Large intestine (tissue), 3 donors: ENCODE data around the gene RBM33. TPM values are rescaled to one million over a fixed set of nuclear protein-coding genes. Genes with fewer than 3 reads are reported as not detected.
"Not testable (repeated sequence)": the region's sequence is repeated elsewhere in the genome, so short reads cannot be mapped to it uniquely, and the experiment has no call there.

Experiments
- DNase-seq, 2 donors: peaks; one replicate each; pipeline versions ENCODE4 v3.0.0 to v3.0.0-alpha.2; 2013
- H3K27ac ChIP-seq: one replicate; pipeline ENCODE4 v1.5.1; 2013; ENCODE audit warnings: low read length
- H3K27me3 ChIP-seq: 2 replicates; pipeline ENCODE4 v1.6.1; 2013; ENCODE audit warnings: low read length; ENCODE audit not compliant: control insufficient read depth, insufficient read depth
- H3K36me3 ChIP-seq: 2 replicates; pipeline ENCODE4 v1.6.1; 2013; ENCODE audit warnings: low read length; ENCODE audit not compliant: control insufficient read depth, insufficient read depth
- H3K4me1 ChIP-seq: one replicate; pipeline ENCODE4 v1.6.1; 2013; ENCODE audit warnings: low read length; ENCODE audit not compliant: control insufficient read depth, insufficient read depth
- H3K4me3 ChIP-seq: one replicate; pipeline ENCODE4 v1.5.1; 2013; ENCODE audit warnings: low read length
- H3K9me3 ChIP-seq: one replicate; pipeline ENCODE4 v1.6.1; 2013; ENCODE audit warnings: mild to moderate bottlenecking, low read depth, low read length, moderate library complexity; ENCODE audit not compliant: control insufficient read depth
- WGBS: methylation state at CpG from one replicate; pipeline ENCODE4 v1.1.5; 2013; ENCODE audit warnings: low lambda C conversion rate; ENCODE audit not compliant: insufficient coverage; 5-methylcytosine and 5-hydroxymethylcytosine counted together
- polyA plus RNA-seq: library from polyadenylated mRNA; unstranded; fragments of 120-200 nt; gene quantifications from one replicate; pipeline ENCODE4 v1.2.1, GENCODE V29; 2013

RBM33 gene
- polyA plus RNA-seq, 1 donor: 42.8 TPM

- no peaks in the 10 kb centered on the region for H3K27me3 ChIP-seq
- WGBS: no CpG with 5 or more reads among the region's 8 CpGs
These were observed 39.9 kb upstream of the RBM33 start for GRCh38 chr7:155604504-155604997.

GRCh38 chr7:155609185-155609584 is 35.3 kb upstream of the RBM33 start:
- Histone ChIP-seq H3K36me3 (no peaks in the 10 kb centered on the region), H3K4me3 (no peak overlapping the region), H3K9me3 (no peaks in the 10 kb centered on the region), H3K27me3 (no peaks in the 10 kb centered on the region), H3K4me1 (no peaks in the 10 kb centered on the region), H3K27ac (no peak overlapping the region)
- DNase-seq: no peak
- WGBS: 100% methylated on average over 2 of the region's 12 CpGs

More at GRCh38 chr7:155604504-155604997, 39.9 kb upstream of the RBM33 start:
- Histone ChIP-seq H3K27ac (no peak overlapping the region), H3K4me3 (no peak overlapping the region), H3K4me1 (no peaks in the 10 kb centered on the region), H3K9me3 (no peaks in the 10 kb centered on the region), H3K36me3 (no peaks in the 10 kb centered on the region)
- DNase-seq: no peak

DNA sequence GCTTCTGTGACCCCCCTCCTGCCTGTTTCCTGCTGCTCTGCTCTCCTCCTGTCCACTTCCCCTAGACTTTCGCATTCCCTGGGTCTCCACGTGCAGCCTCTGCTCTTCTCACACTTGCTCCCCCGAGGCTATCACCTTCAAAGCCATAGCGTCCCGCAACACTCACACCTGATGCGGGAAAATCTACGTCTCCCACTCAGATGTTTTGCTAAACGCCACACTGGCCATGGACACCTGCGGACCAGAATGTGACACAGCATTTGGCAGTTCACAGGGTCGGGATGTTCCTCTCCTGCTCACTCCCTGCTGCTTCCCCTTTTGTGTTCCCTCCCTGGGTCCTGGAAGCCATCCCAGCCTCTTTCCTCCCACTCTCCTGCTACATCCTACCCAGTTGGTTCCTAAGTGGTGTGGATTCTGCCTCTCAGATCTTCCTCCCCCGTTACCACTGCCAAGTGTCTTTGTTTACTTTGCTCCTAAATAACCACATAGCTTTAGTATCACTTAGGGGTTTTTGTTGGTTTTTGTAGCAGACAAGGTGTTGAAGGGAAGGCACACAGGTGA is 33.7 kb upstream of the RBM33 start:
- no peaks in the 10 kb centered on the region for H3K36me3 ChIP-seq
- no peaks in the 10 kb centered on the region for H3K4me1 ChIP-seq
- 20% methylated on average over 1 of the region's 11 CpGs for WGBS

DNA sequence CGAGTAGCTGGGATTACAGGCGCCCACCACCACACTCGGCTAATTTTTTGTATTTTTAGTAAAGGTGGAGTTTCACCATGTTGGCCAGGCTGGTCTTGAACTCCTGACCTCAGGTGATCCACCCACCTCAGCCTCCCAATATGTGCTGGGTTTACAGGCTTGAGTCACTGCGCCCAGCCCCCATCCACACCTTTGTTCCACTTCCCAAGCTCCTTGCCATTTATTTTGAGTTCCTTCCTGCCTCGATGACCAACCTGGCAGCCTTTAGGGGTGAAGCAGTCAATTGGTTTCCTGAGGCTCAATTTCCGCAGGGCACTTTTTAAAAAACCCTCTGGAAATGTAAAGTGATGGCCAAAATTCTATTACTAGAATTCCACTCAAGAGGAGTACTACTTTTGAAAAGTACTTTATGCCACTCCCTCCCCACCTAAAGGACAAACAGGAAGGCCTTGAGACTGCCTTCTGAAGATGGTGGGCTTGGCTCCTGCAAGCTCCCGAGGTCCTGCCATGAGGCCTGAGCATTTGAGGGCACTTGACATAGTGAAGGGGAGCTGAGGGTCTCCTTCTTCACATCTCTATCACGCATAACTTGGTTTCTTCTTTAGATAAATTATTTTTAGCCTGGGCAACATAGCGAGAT is 32.5 kb upstream of the RBM33 start:
- no peaks in the 10 kb centered on the region for H3K36me3 ChIP-seq
- H3K4me3 ChIP-seq: no peak overlapping the region
- no peaks in the 10 kb centered on the region for H3K4me1 ChIP-seq
- H3K27ac ChIP-seq: no peak overlapping the region
- no peaks in the 10 kb centered on the region for H3K9me3 ChIP-seq
- DNase-seq: no peak
- no peaks in the 10 kb centered on the region for H3K27me3 ChIP-seq
- no CpG with 5 or more reads among the region's 9 CpGs for WGBS

More for the DNA sequence above, 33.7 kb upstream of the RBM33 start:
- no peak overlapping the region for H3K4me3 ChIP-seq
- no peak overlapping the region for H3K27ac ChIP-seq
- DNase-seq: no peak
- H3K27me3 ChIP-seq: no peaks in the 10 kb centered on the region
- no peaks in the 10 kb centered on the region for H3K9me3 ChIP-seq

DNA sequence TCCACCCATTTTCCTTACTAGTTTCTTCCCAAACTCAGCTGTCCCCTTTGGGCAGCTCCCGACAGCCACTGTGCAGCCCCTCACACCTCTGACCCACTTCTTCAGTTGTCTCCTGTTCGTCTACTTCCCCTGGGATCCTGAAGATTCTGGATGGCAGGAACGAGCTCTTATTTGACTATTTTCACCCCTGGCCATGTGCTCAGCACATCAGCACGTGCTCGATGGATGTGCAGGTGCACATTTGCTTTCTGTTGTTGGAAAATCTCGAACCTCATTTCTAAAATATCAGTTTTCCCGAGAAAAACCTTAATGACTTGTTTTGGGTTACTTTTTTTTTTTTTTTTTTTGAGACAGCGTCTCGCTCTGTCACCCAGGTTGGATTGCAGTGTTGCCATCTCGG is 31.8 kb upstream of the RBM33 start:
- H3K27ac ChIP-seq: no peak overlapping the region
- no peaks in the 10 kb centered on the region for H3K27me3 ChIP-seq
- 100% methylated on average over 4 of the region's 10 CpGs for WGBS
- no peaks in the 10 kb centered on the region for H3K9me3 ChIP-seq
- H3K36me3 ChIP-seq: no peaks in the 10 kb centered on the region
- H3K4me3 ChIP-seq: no peak overlapping the region
- no peak for DNase-seq
- H3K4me1 ChIP-seq: no peaks in the 10 kb centered on the region

DNA sequence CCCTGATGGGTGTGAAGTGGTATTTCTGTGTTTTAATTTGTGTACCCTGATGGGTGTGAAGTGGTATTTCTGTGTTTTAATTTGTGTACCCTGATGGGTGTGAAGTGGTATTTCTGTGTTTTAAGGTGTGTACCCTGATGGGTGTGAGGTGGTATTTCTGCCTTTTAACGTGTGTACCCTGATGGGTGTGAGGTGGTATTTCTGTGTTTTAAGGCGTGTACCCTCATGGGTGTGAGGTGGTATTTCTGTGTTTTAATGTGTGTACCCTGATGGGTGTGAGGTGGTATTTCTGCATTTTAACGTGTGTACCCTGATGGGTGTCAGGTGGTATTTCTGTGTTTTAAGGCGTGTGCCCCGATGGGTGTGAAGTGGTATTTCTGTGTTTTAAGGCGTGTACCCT is 29.4 kb upstream of the RBM33 start:
- H3K27me3 ChIP-seq, H3K4me3 ChIP-seq, H3K9me3 ChIP-seq, H3K27ac ChIP-seq, DNase-seq, H3K36me3 ChIP-seq: not testable (repeated sequence)
- peaks cover 15% of the 10 kb centered on the region for H3K4me1 ChIP-seq
- no CpG with 5 or more reads among the region's 6 CpGs for WGBS

- no peaks in the 10 kb centered on the region for H3K9me3 ChIP-seq
- H3K4me1 ChIP-seq: peaks cover 19% of the 10 kb centered on the region
- peak; percentile 95 to 98 for DNase-seq
- no peak overlapping the region for H3K4me3 ChIP-seq
- H3K27ac ChIP-seq: peak overlapping the region; percentile 98
- WGBS: 0% methylated on average over 1 of the region's 16 CpGs
- no peaks in the 10 kb centered on the region for H3K27me3 ChIP-seq
- no peaks in the 10 kb centered on the region for H3K36me3 ChIP-seq
These were observed 25.5 kb upstream of the RBM33 start for GRCh38 chr7:155618708-155619633.

DNA sequence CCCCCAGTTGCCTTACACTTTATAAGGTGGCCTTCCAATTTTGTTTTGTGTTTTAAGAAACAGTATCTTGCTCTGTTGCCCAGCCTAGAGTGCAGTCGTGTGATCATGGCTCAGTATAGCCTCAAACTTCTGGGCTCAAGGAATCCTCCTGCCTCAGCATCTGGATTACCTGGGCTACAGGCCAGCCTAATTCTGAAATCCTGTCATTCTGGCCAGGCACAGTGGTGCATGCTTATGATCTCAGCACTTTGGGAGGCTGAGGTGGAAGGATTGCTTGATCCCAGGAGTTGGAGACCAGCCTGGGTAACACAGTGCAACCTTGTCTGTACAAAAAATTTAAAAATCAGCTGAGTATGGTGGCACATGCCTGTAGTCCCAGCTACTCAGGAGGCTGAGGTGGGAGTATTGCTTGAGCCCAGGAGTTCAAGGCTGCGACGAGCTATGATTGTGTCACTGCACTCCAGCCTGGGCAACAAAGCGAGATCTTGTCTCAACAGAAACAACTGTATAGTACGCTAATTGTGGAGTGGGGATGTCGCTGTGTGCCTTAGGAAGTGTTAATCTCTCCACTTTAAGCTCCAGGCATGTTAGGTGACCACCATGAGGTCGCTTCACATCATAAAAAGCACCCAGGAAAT is 24.7 kb upstream of the RBM33 start:
- no peak for DNase-seq
- no peaks in the 10 kb centered on the region for H3K27me3 ChIP-seq
- H3K36me3 ChIP-seq: no peaks in the 10 kb centered on the region
- WGBS: 100% methylated on average over 1 of the region's 7 CpGs
- peaks cover 19% of the 10 kb centered on the region for H3K4me1 ChIP-seq
- peak overlapping the region; percentile 98 for H3K27ac ChIP-seq
- no peaks in the 10 kb centered on the region for H3K9me3 ChIP-seq
- H3K4me3 ChIP-seq: no peak overlapping the region

GRCh38 chr7:155620497-155620896 is 24.0 kb upstream of the RBM33 start:
- Histone ChIP-seq H3K4me3 (no peak overlapping the region), H3K27me3 (no peaks in the 10 kb centered on the region), H3K36me3 (no peaks in the 10 kb centered on the region), H3K4me1 (peaks cover 19% of the 10 kb centered on the region), H3K9me3 (no peaks in the 10 kb centered on the region), H3K27ac (peak overlapping the region; percentile 98)
- WGBS: no CpG with 5 or more reads among the region's 6 CpGs
- no peak for DNase-seq

GRCh38 chr7:155621418-155621980 is 23.0 kb upstream of the RBM33 start:
- H3K27me3 ChIP-seq: no peaks in the 10 kb centered on the region
- WGBS: 93% methylated on average over 7 of the region's 10 CpGs
- no peaks in the 10 kb centered on the region for H3K36me3 ChIP-seq
- H3K9me3 ChIP-seq: no peaks in the 10 kb centered on the region
- DNase-seq: no peak
- peaks cover 19% of the 10 kb centered on the region for H3K4me1 ChIP-seq
- no peak overlapping the region for H3K4me3 ChIP-seq
- no peak overlapping the region for H3K27ac ChIP-seq
